ENCODE results near the gene LAMA5.

Gene LAMA5

DNA sequence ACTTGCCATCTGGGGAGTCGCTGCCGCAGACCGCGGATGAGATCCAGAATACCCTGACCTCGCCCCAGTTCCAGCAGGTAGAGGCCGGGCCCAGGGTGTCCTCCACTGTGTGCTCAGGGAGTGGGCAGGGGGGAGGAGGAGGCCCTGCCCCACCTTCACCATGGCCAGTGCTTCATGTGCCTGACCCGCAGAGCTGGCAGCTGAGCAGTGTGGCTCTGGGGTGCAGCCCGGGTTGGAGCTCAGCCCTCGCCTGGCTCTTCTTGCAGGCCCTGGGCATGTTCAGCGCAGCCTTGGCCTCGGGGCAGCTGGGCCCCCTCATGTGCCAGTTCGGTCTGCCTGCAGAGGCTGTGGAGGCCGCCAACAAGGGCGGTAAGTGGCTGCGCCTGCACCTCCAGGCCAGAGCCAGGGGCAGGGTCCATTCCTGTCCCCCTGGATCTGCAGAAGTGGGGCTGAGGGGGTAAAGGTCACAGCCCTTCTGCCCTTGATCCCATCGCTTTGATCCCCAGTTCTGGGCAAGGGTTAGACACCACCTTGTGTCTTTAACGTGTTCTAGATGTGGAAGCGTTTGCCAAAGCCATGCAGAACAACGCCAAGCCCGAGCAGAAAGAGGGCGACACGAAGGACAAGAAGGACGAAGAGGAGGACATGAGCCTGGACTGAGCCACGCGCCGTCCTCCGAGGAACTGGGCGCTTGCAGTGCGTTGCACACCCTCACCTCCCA, 58.9 kb downstream of the LAMA5 start:
- no peak overlapping the region for H3K4ac ChIP-seq (ENCODE audit: low read depth, low read length)
- no peak overlapping the region for H4K8ac ChIP-seq (ENCODE audit: low read depth, low read length)
- no peak overlapping the region for H3K4me2 ChIP-seq (ENCODE audit: low read length)
- peaks cover 2% of the 10 kb centered on the region for H3K4me1 ChIP-seq (ENCODE audit: control insufficient read depth, low read depth, low read length)
- no peak overlapping the region for H3K4me3 ChIP-seq (ENCODE audit: low read length)
- no peak overlapping the region for H3K56ac ChIP-seq (ENCODE audit: low read length)
- no peak overlapping the region for H3K23ac ChIP-seq (ENCODE audit: low read length)
- H4K5ac ChIP-seq (ENCODE audit: low read length): no peak overlapping the region
- H2BK120ac ChIP-seq (ENCODE audit: low read depth, low read length): no peak overlapping the region
- peaks cover 4% of the 10 kb centered on the region for H3K79me1 ChIP-seq (ENCODE audit: low read length)
- H3K18ac ChIP-seq (ENCODE audit: low read length): no peak overlapping the region
- peaks cover 29% of the 10 kb centered on the region for H3K36me3 ChIP-seq (ENCODE audit: control insufficient read depth, insufficient read depth, low read length)
- H3K27ac ChIP-seq (ENCODE audit: low read depth, low read length): no peak overlapping the region
- peaks cover 31% of the 10 kb centered on the region for H3K79me2 ChIP-seq (ENCODE audit: control insufficient read depth, insufficient read depth, low read length)
- no peaks in the 10 kb centered on the region for H3K27me3 ChIP-seq (ENCODE audit: insufficient read depth, low read length, poor library complexity)
- H2AK5ac ChIP-seq (ENCODE audit: low read length): no peak overlapping the region
- WGBS (ENCODE audit: extremely low coverage, insufficient coverage, low lambda C conversion rate): no CpG with 5 or more reads among the region's 29 CpGs
- H3K9ac ChIP-seq (ENCODE audit: low read length): no peak overlapping the region
- no peak overlapping the region for H2BK15ac ChIP-seq (replicated peaks; ENCODE audit: low read depth)
- DNase-seq: no peak
- H2BK5ac ChIP-seq (ENCODE audit: low read length): no peak overlapping the region

- H3K36me3 ChIP-seq (ENCODE audit: control insufficient read depth, insufficient read depth, low read length): peaks cover 26% of the 10 kb centered on the region
Observed at GRCh38 chr20:62307226-62308101, 59.6 kb downstream of the LAMA5 start.

GRCh38 chr20:62306414-62307187, 60.5 kb downstream of the LAMA5 start:
- no peak for DNase-seq
- no peak overlapping the region for H3K27ac ChIP-seq (ENCODE audit: low read depth, low read length)
- H4K8ac ChIP-seq (ENCODE audit: low read depth, low read length): no peak overlapping the region
- peaks cover 4% of the 10 kb centered on the region for H3K79me1 ChIP-seq (ENCODE audit: low read length)
- WGBS (ENCODE audit: extremely low coverage, insufficient coverage, low lambda C conversion rate): no CpG with 5 or more reads among the region's 27 CpGs
- H3K4me3 ChIP-seq (ENCODE audit: low read length): no peak overlapping the region
- H2AK5ac ChIP-seq (ENCODE audit: low read length): no peak overlapping the region
- H3K4ac ChIP-seq (ENCODE audit: low read depth, low read length): no peak overlapping the region
- H3K27me3 ChIP-seq (ENCODE audit: insufficient read depth, low read length, poor library complexity): no peaks in the 10 kb centered on the region
- H3K4me2 ChIP-seq (ENCODE audit: low read length): no peak overlapping the region
- H3K4me1 ChIP-seq (ENCODE audit: control insufficient read depth, low read depth, low read length): peaks cover 2% of the 10 kb centered on the region
- H3K9ac ChIP-seq (ENCODE audit: low read length): no peak overlapping the region
- no peak overlapping the region for H2BK15ac ChIP-seq (replicated peaks; ENCODE audit: low read depth)
- no peak overlapping the region for H3K18ac ChIP-seq (ENCODE audit: low read length)
- H3K79me2 ChIP-seq (ENCODE audit: control insufficient read depth, insufficient read depth, low read length): peaks cover 33% of the 10 kb centered on the region
- no peak overlapping the region for H2BK120ac ChIP-seq (ENCODE audit: low read depth, low read length)
- no peak overlapping the region for H2BK5ac ChIP-seq (ENCODE audit: low read length)
- no peak overlapping the region for H3K56ac ChIP-seq (ENCODE audit: low read length)
- H3K36me3 ChIP-seq (ENCODE audit: control insufficient read depth, insufficient read depth, low read length): peaks cover 24% of the 10 kb centered on the region
- no peak overlapping the region for H3K23ac ChIP-seq (ENCODE audit: low read length)
- H4K5ac ChIP-seq (ENCODE audit: low read length): no peak overlapping the region

More at GRCh38 chr20:62307226-62308101, 59.6 kb downstream of the LAMA5 start:
- Histone ChIP-seq H4K8ac (ENCODE audit: low read depth, low read length) (no peak overlapping the region), H4K5ac (ENCODE audit: low read length) (no peak overlapping the region), H2BK15ac (replicated peaks; ENCODE audit: low read depth) (no peak overlapping the region), H3K4me1 (ENCODE audit: control insufficient read depth, low read depth, low read length) (peaks cover 2% of the 10 kb centered on the region), H3K4ac (ENCODE audit: low read depth, low read length) (no peak overlapping the region), H3K79me2 (ENCODE audit: control insufficient read depth, insufficient read depth, low read length) (peaks cover 33% of the 10 kb centered on the region), H2BK120ac (ENCODE audit: low read depth, low read length) (no peak overlapping the region), H3K4me2 (ENCODE audit: low read length) (no peak overlapping the region), H3K4me3 (ENCODE audit: low read length) (no peak overlapping the region), H3K27ac (ENCODE audit: low read depth, low read length) (no peak overlapping the region), H3K56ac (ENCODE audit: low read length) (no peak overlapping the region), H3K18ac (ENCODE audit: low read length) (no peak overlapping the region), H2BK5ac (ENCODE audit: low read length) (no peak overlapping the region), H3K9ac (ENCODE audit: low read length) (no peak overlapping the region), H3K27me3 (ENCODE audit: insufficient read depth, low read length, poor library complexity) (no peaks in the 10 kb centered on the region), H2AK5ac (ENCODE audit: low read length) (no peak overlapping the region), H3K79me1 (ENCODE audit: low read length) (peaks cover 4% of the 10 kb centered on the region), H3K23ac (ENCODE audit: low read length) (no peak overlapping the region)
- DNase-seq: no peak
- WGBS (ENCODE audit: extremely low coverage, insufficient coverage, low lambda C conversion rate): no CpG with 5 or more reads among the region's 42 CpGs

DNA sequence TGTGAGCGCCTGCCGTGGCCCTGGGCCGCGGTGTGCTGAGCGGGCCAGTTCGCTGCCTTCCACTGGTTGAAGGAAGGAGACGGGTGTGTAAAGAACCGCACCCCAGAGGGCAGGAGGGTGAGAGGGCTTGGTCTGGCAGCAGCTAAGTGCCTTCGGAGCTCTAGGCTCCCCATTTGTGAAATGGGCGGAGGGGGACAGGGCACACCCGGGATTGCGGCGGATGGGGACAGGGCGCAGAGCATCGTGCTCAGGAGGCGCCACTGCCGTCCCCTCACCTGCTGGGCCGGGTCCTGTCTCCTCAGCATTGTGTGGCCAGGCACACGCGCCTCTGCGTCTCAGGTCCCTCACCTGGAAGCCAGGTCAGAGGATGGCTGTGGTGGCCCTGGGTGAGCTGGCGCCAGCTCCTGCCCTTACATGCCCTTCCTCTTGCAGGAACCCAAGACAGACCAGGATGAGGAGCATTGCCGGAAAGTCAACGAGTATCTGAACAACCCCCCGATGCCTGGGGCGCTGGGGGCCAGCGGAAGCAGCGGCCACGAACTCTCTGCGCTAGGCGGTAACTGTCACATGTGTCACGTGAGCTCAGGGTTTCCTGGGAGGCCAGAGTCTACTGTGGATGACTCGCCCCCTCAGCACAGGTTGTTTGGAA, 61.2 kb downstream of the LAMA5 start:
- H2BK120ac ChIP-seq (ENCODE audit: low read depth, low read length): no peak overlapping the region
- no CpG with 5 or more reads among the region's 33 CpGs for WGBS (ENCODE audit: extremely low coverage, insufficient coverage, low lambda C conversion rate)
- no peak overlapping the region for H3K9ac ChIP-seq (ENCODE audit: low read length)
- H3K56ac ChIP-seq (ENCODE audit: low read length): no peak overlapping the region
- peaks cover 24% of the 10 kb centered on the region for H3K36me3 ChIP-seq (ENCODE audit: control insufficient read depth, insufficient read depth, low read length)
- no peak overlapping the region for H3K27ac ChIP-seq (ENCODE audit: low read depth, low read length)
- peaks cover 4% of the 10 kb centered on the region for H3K79me1 ChIP-seq (ENCODE audit: low read length)
- no peak overlapping the region for H4K5ac ChIP-seq (ENCODE audit: low read length)
- no peak overlapping the region for H3K23ac ChIP-seq (ENCODE audit: low read length)
- no peak overlapping the region for H2BK5ac ChIP-seq (ENCODE audit: low read length)
- no peak overlapping the region for H3K4me2 ChIP-seq (ENCODE audit: low read length)
- no peak overlapping the region for H2BK15ac ChIP-seq (replicated peaks; ENCODE audit: low read depth)
- no peak overlapping the region for H3K4me3 ChIP-seq (ENCODE audit: low read length)
- H2AK5ac ChIP-seq (ENCODE audit: low read length): no peak overlapping the region
- H3K18ac ChIP-seq (ENCODE audit: low read length): no peak overlapping the region
- H3K4ac ChIP-seq (ENCODE audit: low read depth, low read length): no peak overlapping the region
- H3K27me3 ChIP-seq (ENCODE audit: insufficient read depth, low read length, poor library complexity): no peaks in the 10 kb centered on the region
- DNase-seq: no peak
- H3K79me2 ChIP-seq (ENCODE audit: control insufficient read depth, insufficient read depth, low read length): peaks cover 33% of the 10 kb centered on the region
- H4K8ac ChIP-seq (ENCODE audit: low read depth, low read length): no peak overlapping the region
- H3K4me1 ChIP-seq (ENCODE audit: control insufficient read depth, low read depth, low read length): peaks cover 2% of the 10 kb centered on the region

- H2BK120ac ChIP-seq (ENCODE audit: low read depth, low read length): no peak overlapping the region
- no peak overlapping the region for H3K4ac ChIP-seq (ENCODE audit: low read depth, low read length)
- peaks cover 4% of the 10 kb centered on the region for H3K79me1 ChIP-seq (ENCODE audit: low read length)
- no peak overlapping the region for H3K56ac ChIP-seq (ENCODE audit: low read length)
- no peak overlapping the region for H3K4me2 ChIP-seq (ENCODE audit: low read length)
- no peak overlapping the region for H3K4me3 ChIP-seq (ENCODE audit: low read length)
- DNase-seq: peak; percentile 24
- H3K23ac ChIP-seq (ENCODE audit: low read length): no peak overlapping the region
- H3K27me3 ChIP-seq (ENCODE audit: insufficient read depth, low read length, poor library complexity): no peaks in the 10 kb centered on the region
- peaks cover 24% of the 10 kb centered on the region for H3K36me3 ChIP-seq (ENCODE audit: control insufficient read depth, insufficient read depth, low read length)
- no peak overlapping the region for H4K8ac ChIP-seq (ENCODE audit: low read depth, low read length)
- no peak overlapping the region for H2BK5ac ChIP-seq (ENCODE audit: low read length)
- peaks cover 2% of the 10 kb centered on the region for H3K4me1 ChIP-seq (ENCODE audit: control insufficient read depth, low read depth, low read length)
- H2BK15ac ChIP-seq (replicated peaks; ENCODE audit: low read depth): no peak overlapping the region
- H3K27ac ChIP-seq (ENCODE audit: low read depth, low read length): no peak overlapping the region
- H3K9ac ChIP-seq (ENCODE audit: low read length): peak overlapping the region; percentile 97
- no peak overlapping the region for H4K5ac ChIP-seq (ENCODE audit: low read length)
- no peak overlapping the region for H3K18ac ChIP-seq (ENCODE audit: low read length)
- WGBS (ENCODE audit: extremely low coverage, insufficient coverage, low lambda C conversion rate): no CpG with 5 or more reads among the region's 18 CpGs
- peaks cover 33% of the 10 kb centered on the region for H3K79me2 ChIP-seq (ENCODE audit: control insufficient read depth, insufficient read depth, low read length)
- no peak overlapping the region for H2AK5ac ChIP-seq (ENCODE audit: low read length)
Observed at GRCh38 chr20:62305149-62305764, 61.9 kb downstream of the LAMA5 start.
